DMS 273 (cell line): Measurements from ENCODE around the gene SPPL2B.
"Not testable (repeated sequence)": the region's sequence is repeated elsewhere in the genome, so short reads cannot be mapped to it uniquely, and the experiment has no call there.

Experiments
- DNase-seq: peaks from one replicate; lab custom pipeline; 2025; ENCODE audit not compliant: unreplicated experiment; lab: John Stamatoyannopoulos, UW

Gene SPPL2B

GRCh38 chr19:2336528-2337328 is 8.2 kb downstream of the SPPL2B start:
- no peak for DNase-seq

GRCh38 chr19:2337329-2337707 is 8.8 kb downstream of the SPPL2B start:
- DNase-seq, result peak; percentile 51

DNA sequence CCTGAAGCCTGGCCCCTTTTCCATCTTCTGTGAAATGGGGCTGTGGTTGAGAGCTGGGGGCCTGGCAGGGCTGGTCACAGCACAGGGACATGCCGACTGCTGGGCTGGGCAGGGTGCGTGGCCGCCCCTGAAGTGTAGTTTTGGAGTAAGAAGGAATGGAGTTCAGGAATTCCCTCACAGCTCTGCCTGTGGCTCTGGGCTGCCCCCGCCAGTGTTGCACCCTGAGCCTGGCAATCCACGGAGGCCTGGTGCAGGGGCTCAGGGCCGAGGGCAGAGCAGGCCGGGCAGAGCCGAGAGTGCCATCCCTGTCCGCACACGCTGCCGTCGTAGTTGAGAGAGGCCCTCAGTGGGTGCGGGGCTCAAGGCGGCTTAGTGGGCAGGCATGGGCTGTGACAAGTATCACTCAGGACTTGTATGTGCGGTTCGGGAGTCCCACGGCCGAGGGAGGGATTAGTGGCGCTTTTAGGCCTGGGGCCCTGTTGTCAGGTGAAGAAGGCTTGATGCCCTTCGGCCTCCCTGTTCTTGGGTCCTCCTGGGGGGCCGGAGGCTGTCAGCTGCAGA is 9.7 kb downstream of the SPPL2B start:
- no peak for DNase-seq

- no peak for DNase-seq
Observed at GRCh38 chr19:2338751-2339643, 10.5 kb downstream of the SPPL2B start.

- no peak for DNase-seq
Observed at GRCh38 chr19:2339644-2340310, 11.3 kb downstream of the SPPL2B start.

- no peak for DNase-seq
Observed at GRCh38 chr19:2340496-2341243, 12.2 kb downstream of the SPPL2B start.

DNA sequence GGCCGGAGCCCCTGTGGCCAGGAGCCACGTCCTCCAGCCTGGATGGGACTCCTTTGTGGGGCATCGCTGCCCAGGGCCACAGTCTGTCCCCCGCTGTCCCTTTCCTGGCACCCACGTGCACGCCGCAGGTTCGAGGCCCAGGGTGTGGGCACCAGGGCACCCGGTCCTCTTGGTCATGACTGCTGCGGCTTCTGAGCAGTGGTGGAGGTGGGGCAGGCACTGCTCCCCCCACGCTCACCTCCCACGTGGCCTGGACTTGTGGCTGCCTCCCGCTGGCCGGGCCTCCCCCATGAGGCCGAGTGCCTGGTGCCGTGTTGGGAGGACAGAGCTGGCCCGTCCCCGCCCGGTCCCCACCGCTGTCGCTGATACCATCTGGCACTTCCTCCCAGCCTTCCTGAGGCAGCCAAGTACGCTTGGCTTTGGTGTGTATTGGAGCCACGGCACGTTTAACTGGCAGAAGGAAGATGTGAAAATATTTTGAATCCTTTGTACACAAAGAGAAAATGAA is 12.8 kb downstream of the SPPL2B start:
- DNase-seq, result no peak

- DNase-seq, result no peak
Observed at GRCh38 chr19:2341982-2342381, 13.5 kb downstream of the SPPL2B start.

- no peak for DNase-seq
Observed at GRCh38 chr19:2342656-2343288, 14.3 kb downstream of the SPPL2B start.

GRCh38 chr19:2343289-2343982 is 15.0 kb downstream of the SPPL2B start:
- no peak for DNase-seq

GRCh38 chr19:2344381-2344870 is 15.9 kb downstream of the SPPL2B start:
- DNase-seq, result no peak

- DNase-seq, result no peak
Observed at GRCh38 chr19:2345076-2345475, 16.6 kb downstream of the SPPL2B start.

DNA sequence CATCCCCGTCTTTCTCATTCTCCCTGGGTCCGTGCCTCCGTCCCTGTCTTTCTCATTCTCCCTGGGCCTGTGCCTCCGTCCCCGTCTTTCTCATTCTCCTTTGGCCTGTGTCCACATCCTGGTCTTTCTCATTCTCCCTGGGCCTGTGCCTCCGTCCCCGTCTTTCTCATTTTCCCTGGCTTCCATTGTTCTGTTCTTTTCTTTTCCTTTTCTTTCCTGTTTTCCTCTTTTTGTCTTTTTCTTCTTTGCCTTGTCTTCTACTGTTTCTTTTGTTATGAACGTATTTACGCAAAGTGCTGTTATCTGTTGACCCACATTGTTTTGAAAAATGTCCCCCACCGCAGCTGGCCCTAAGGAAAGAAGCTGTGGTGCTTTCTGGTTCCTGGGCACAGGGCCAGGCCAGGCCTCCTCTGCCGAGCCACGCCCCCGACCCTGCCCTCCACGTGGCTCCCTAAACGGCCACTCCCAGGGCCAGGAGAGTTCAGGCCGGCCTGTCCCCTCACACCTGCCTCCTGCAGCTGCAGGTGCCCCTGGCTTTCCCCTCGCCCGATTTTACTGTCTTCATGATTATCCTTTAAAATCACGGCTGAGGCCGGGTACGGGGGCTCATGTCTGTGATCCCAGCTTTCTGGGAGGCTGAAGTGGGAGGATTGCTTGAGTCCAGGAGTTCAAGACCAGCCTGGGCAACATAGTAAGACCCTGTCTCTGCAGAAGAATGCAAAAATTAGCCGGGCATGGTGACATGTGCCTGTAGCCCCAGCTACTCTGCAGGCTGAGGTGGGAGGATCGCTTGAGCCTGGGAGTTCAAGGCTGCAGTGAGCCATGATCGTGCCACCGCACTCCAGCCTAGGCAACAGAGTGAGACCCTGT is 17.5 kb downstream of the SPPL2B start:
- DNase-seq, result no peak

DNA sequence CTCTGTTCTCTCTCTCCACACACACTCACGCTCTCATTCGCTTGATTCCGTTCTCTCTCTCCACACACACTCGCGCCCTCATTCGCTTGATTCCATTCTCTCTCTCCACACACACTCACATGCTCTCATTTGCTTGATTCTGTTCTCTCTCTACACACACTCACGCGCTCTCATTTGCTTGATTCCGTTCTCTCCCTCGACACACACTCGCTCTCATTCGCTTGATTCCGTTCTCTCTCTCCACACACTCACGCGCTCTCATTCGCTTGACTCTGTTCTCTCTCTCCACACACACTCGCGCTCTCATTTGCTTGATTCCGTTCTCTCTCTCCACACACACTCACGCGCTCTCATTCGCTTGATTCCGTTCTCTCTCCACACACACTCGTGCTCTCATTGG is 21.3 kb downstream of the SPPL2B start:
- DNase-seq, result not testable (repeated sequence)

- no peak for DNase-seq
Observed at GRCh38 chr19:2350656-2351055, 22.2 kb downstream of the SPPL2B start.

DNA sequence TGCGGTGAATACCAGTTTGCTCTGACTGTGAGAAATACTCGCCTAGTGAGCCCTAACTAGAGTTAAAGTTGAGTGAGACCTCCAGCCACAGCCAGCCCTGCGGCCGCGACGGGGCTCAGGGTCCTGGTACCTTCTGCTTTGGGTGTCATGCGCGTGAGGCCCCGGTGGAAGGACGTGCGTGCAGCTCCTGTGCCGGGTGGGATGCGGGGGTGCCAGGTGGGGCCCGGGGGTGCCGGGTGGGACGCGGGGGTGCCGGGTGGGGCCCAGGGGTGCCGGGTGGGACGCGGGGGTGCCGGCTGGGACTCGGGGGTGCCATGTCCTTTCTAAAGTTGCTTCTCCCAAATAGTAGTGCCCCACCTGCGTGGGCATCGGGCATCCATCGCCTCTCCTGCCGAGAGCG is 23.1 kb downstream of the SPPL2B start:
- DNase-seq, result no peak

- no peak for DNase-seq
Observed at GRCh38 chr19:2352121-2352520, 23.6 kb downstream of the SPPL2B start.
